ENCODE data around the gene MRAP2. TPM values are rescaled to one million over a fixed set of nuclear protein-coding genes. Genes with fewer than 3 reads are reported as not detected.

MRAP2 gene
- total RNA-seq, 1 donor from 2014 or later = 0.74 TPM

DNA sequence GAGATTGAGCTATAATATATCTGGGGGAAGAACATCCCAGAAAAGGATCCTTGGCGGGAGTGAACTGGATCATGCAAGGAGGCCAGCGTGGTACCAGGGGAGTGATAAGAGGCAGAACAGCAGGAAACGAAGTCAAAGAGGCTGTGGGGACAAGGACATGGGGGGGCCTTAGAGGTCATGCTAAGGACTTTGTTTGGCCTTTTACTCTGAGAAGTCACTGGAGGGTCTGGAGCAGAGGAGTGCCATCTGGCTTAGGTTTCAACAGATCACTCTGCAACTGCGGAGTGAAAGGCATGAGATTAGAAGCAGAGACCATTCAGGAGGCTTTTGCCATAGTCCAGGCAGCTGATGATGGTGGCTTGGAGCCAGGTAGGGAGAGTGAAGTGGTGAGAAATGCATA is 24.3 kb downstream of the MRAP2 start:
- no peak for ATAC-seq
- H3K9me3 ChIP-seq = no peaks in the 10 kb centered on the region
- intact Hi-C loops (cut with DNase I) = no loop called here
- no peaks in the 10 kb centered on the region for H3K4me1 ChIP-seq
- DNase-seq = no peak
- no peak for TF ChIP-seq CTCF (IDR thresholded peaks at IDR 0.05)
- no peaks in the 10 kb centered on the region for H3K36me3 ChIP-seq
- no peak overlapping the region for H3K27ac ChIP-seq
- no peak overlapping the region for H3K4me3 ChIP-seq
- no peaks in the 10 kb centered on the region for H3K27me3 ChIP-seq (ENCODE audit: low read depth)

DNA sequence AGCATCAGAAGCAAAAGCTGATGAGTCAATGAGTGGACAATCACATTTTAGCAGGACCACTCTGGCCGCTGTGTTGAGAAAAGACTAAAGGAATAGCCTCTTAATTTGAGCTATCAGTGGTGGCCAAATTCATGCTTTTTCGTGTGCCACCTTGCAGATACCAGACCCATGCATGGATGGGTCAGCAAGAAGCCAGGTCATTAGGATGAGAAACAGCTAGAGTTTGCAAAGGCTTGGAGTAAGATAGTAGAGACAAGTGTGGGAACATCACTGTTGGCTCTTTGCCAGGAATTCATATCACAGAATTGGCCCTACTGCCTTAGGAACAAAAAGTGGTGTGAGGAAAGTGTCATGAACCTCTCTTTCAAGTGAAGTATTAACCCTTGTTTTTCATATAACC is 25.5 kb downstream of the MRAP2 start:
- ATAC-seq (no peak), DNase-seq (no peak)
- no peaks in the 10 kb centered on the region for H3K27me3 ChIP-seq (ENCODE audit: low read depth)
- H3K36me3 ChIP-seq = no peaks in the 10 kb centered on the region
- no peak overlapping the region for H3K4me3 ChIP-seq
- no peaks in the 10 kb centered on the region for H3K9me3 ChIP-seq
- intact Hi-C loops (cut with DNase I) = no loop called here
- no peak overlapping the region for H3K27ac ChIP-seq
- TF ChIP-seq CTCF (IDR thresholded peaks at IDR 0.05) = no peak
- H3K4me1 ChIP-seq = no peaks in the 10 kb centered on the region

DNA sequence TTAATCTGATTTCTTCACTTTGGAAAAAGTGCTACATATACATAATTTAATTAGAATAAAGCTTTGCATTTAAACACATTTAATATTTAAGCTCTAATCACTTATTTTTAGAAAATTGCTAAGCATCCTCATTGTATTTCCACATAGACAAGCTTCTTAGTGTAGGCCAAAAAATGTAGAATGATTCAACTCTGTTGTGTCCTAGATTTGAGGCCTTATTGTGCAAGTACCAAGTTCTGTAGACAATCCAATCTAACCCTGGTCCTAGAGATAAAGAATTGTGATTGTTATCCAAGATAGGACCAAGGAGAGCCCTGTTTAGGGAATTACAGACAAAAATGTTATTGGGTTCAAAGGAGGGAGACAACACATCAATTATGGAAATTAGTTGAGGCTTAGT is 27.6 kb downstream of the MRAP2 start:
- Histone ChIP-seq H3K36me3 (no peaks in the 10 kb centered on the region), H3K4me3 (no peak overlapping the region), H3K4me1 (no peaks in the 10 kb centered on the region), H3K27ac (no peak overlapping the region), H3K27me3 (ENCODE audit: low read depth) (no peaks in the 10 kb centered on the region), H3K9me3 (no peaks in the 10 kb centered on the region)
- DNase-seq (no peak), ATAC-seq (no peak)
- intact Hi-C loops (cut with DNase I) = no loop called here
- no peak for TF ChIP-seq CTCF (IDR thresholded peaks at IDR 0.05)

- no peak for TF ChIP-seq CTCF (IDR thresholded peaks at IDR 0.05)
- H3K4me1 ChIP-seq = no peaks in the 10 kb centered on the region
- no peaks in the 10 kb centered on the region for H3K9me3 ChIP-seq
- no peak for ATAC-seq
- no peak overlapping the region for H3K4me3 ChIP-seq
- H3K27ac ChIP-seq = no peak overlapping the region
- H3K27me3 ChIP-seq (ENCODE audit: low read depth) = no peaks in the 10 kb centered on the region
- DNase-seq = no peak
- no peaks in the 10 kb centered on the region for H3K36me3 ChIP-seq
- intact Hi-C loops (cut with DNase I) = no loop called here
Observed at GRCh38 chr6:84061613-84062398, 28.2 kb downstream of the MRAP2 start.

GRCh38 chr6:84062519-84063154 is 29.1 kb downstream of the MRAP2 start:
- ATAC-seq = no peak
- no peaks in the 10 kb centered on the region for H3K4me1 ChIP-seq

More at GRCh38 chr6:84062519-84063154, 29.1 kb downstream of the MRAP2 start:
- no peak overlapping the region for H3K27ac ChIP-seq
- TF ChIP-seq CTCF (IDR thresholded peaks at IDR 0.05) = no peak
- intact Hi-C loops (cut with DNase I) = no loop called here
- no peak for DNase-seq
- no peaks in the 10 kb centered on the region for H3K36me3 ChIP-seq
- no peaks in the 10 kb centered on the region for H3K27me3 ChIP-seq (ENCODE audit: low read depth)
- H3K4me3 ChIP-seq = no peak overlapping the region
- no peaks in the 10 kb centered on the region for H3K9me3 ChIP-seq
